ENCODE results near the gene IGIP. TPM values are rescaled to one million over a fixed set of nuclear protein-coding genes. Genes with fewer than 3 reads are reported as not detected.

Gene IGIP
- total RNA-seq, 1 donor from 2014 or later = 1.6 TPM

DNA sequence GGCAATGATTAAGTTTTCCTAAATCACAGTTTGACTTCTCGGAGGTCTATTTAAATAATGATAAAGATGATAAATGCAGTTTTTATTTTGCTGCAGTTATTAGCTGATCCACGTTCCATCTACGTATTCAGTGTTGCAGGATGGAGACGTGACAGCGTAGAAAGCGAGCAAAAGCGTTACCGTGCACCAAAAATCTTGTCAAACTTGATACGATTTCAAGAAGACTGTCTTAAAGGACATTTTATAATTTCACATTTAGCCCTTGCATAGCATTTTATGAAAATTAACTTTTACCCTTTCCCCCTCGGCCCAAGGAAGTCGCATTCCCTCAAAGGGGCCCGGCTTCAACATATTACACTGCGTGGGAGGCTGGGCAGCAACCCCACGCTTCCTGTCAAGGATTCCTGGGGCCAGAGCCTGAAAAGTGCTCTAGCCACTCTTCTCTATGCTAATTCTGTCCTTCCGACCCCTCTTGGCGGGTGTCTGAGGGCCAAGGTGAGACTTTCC lies 18.9 kb upstream of the IGIP start:
- H3K9me3 ChIP-seq (ENCODE audit: low read depth) = no peaks in the 10 kb centered on the region
- no peaks in the 10 kb centered on the region for H3K79me2 ChIP-seq (ENCODE audit: low read depth)
- peaks cover 8% of the 10 kb centered on the region for H3K4me1 ChIP-seq
- TF ChIP-seq EZH2phosphoT487 (IDR thresholded peaks at IDR 0.05) (peak; percentile 70), EZH2 (IDR thresholded peaks at IDR 0.05) (peak; percentile 66)
- TF ChIP-seq, protein P1, sequence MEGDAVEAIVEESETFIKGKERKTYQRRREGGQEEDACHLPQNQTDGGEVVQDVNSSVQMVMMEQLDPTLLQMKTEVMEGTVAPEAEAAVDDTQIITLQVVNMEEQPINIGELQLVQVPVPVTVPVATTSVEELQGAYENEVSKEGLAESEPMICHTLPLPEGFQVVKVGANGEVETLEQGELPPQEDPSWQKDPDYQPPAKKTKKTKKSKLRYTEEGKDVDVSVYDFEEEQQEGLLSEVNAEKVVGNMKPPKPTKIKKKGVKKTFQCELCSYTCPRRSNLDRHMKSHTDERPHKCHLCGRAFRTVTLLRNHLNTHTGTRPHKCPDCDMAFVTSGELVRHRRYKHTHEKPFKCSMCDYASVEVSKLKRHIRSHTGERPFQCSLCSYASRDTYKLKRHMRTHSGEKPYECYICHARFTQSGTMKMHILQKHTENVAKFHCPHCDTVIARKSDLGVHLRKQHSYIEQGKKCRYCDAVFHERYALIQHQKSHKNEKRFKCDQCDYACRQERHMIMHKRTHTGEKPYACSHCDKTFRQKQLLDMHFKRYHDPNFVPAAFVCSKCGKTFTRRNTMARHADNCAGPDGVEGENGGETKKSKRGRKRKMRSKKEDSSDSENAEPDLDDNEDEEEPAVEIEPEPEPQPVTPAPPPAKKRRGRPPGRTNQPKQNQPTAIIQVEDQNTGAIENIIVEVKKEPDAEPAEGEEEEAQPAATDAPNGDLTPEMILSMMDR (IDR thresholded peaks at IDR 0.05) = no peak
- Mint-ChIP-seq H3K4me3 (peak overlapping the region; percentile 90), H3K36me3 (no peaks in the 10 kb centered on the region), H3K27me3 (ENCODE audit: insufficient read depth, low read depth) (peaks cover 50% of the 10 kb centered on the region), H3K27ac (peak overlapping the region; percentile 51), H3K4me1 (peaks cover 29% of the 10 kb centered on the region), H3K9me3 (no peaks in the 10 kb centered on the region)
- H3K4me2 ChIP-seq = peak overlapping the region; percentile 75
- H2AFZ ChIP-seq (replicated peaks) = peak overlapping the region; percentile 75
- H3F3A ChIP-seq (ENCODE audit: low read depth) = peaks cover 57% of the 10 kb centered on the region
- no peak overlapping the region for H3K27ac ChIP-seq
- peak overlapping the region; percentile 54 for H3K4me3 ChIP-seq
- H4K20me1 ChIP-seq (ENCODE audit: low read depth) = peaks cover 37% of the 10 kb centered on the region
- H3K27me3 ChIP-seq = peaks cover 97% of the 10 kb centered on the region
- no peak for DNase-seq (ENCODE audit: low spot score)
- no peak overlapping the region for H3K9ac ChIP-seq
- no peaks in the 10 kb centered on the region for H3K36me3 ChIP-seq

- Mint-ChIP-seq H3K36me3 (no peaks in the 10 kb centered on the region), H3K4me3 (peak overlapping the region; percentile 90), H3K27ac (peak overlapping the region; percentile 51), H3K9me3 (no peaks in the 10 kb centered on the region), H3K27me3 (ENCODE audit: insufficient read depth, low read depth) (peaks cover 56% of the 10 kb centered on the region), H3K4me1 (peaks cover 29% of the 10 kb centered on the region)
- H4K20me1 ChIP-seq (ENCODE audit: low read depth) = peaks cover 43% of the 10 kb centered on the region
- H3F3A ChIP-seq (ENCODE audit: low read depth) = peaks cover 64% of the 10 kb centered on the region
- H3K9ac ChIP-seq = no peak overlapping the region
- TF ChIP-seq EZH2phosphoT487 (IDR thresholded peaks at IDR 0.05) = peak; percentile 25
- TF ChIP-seq EZH2 (IDR thresholded peaks at IDR 0.05) = peak; percentile 57
- TF ChIP-seq, protein P1 (IDR thresholded peaks at IDR 0.05) = peak; percentile 16
- H3K27me3 ChIP-seq = peaks cover 97% of the 10 kb centered on the region
- H3K4me3 ChIP-seq = peak overlapping the region; percentile 54
- H2AFZ ChIP-seq (replicated peaks) = peak overlapping the region; percentile 75
- H3K9me3 ChIP-seq (ENCODE audit: low read depth) = no peaks in the 10 kb centered on the region
- no peak overlapping the region for H3K27ac ChIP-seq
- H3K4me1 ChIP-seq = peaks cover 8% of the 10 kb centered on the region
- DNase-seq (ENCODE audit: low spot score) = peak; percentile 92
- H3K79me2 ChIP-seq (ENCODE audit: low read depth) = no peaks in the 10 kb centered on the region
- H3K4me2 ChIP-seq = peak overlapping the region; percentile 75
- no peaks in the 10 kb centered on the region for H3K36me3 ChIP-seq
These were observed 18.2 kb upstream of the IGIP start for GRCh38 chr5:140107312-140108092.

- Histone ChIP-seq H3F3A (ENCODE audit: low read depth) (peaks cover 72% of the 10 kb centered on the region), H4K20me1 (ENCODE audit: low read depth) (peaks cover 46% of the 10 kb centered on the region), H3K27ac (no peak overlapping the region), H3K4me1 (peaks cover 13% of the 10 kb centered on the region), H3K36me3 (no peaks in the 10 kb centered on the region), H3K9ac (no peak overlapping the region), H3K4me3 (peak overlapping the region; percentile 54), H3K27me3 (peaks cover 97% of the 10 kb centered on the region), H2AFZ (replicated peaks) (no peak overlapping the region), H3K4me2 (peak overlapping the region; percentile 75), H3K79me2 (ENCODE audit: low read depth) (no peaks in the 10 kb centered on the region), H3K9me3 (ENCODE audit: low read depth) (no peaks in the 10 kb centered on the region)
- H3K9me3 Mint-ChIP-seq = no peaks in the 10 kb centered on the region
- peak; percentile 61 for DNase-seq (ENCODE audit: low spot score)
- peak; percentile 34 for TF ChIP-seq EZH2phosphoT487 (IDR thresholded peaks at IDR 0.05)
- no peak for TF ChIP-seq EZH2 (IDR thresholded peaks at IDR 0.05)
- no peaks in the 10 kb centered on the region for H3K36me3 Mint-ChIP-seq
- H3K27ac Mint-ChIP-seq = no peak overlapping the region
- H3K27me3 Mint-ChIP-seq (ENCODE audit: insufficient read depth, low read depth) = peaks cover 60% of the 10 kb centered on the region
- H3K4me3 Mint-ChIP-seq = peak overlapping the region; percentile 90
- H3K4me1 Mint-ChIP-seq = peaks cover 29% of the 10 kb centered on the region
These were observed 17.4 kb upstream of the IGIP start for GRCh38 chr5:140108093-140109017.

Data from neural progenitor cell (in vitro differentiated cells).